Stimulated activated CD8-positive, alpha-beta memory T cell treated with anti-CD3 and anti-CD28 coated beads, Interleukin-12 subunit alpha, Interleukin-12 subunit beta, amount 100 ng/mL, for 1 hour (primary cell): ENCODE results near the gene H2AZ1.
"Not testable (repeated sequence)": the region's sequence is repeated elsewhere in the genome, so short reads cannot be mapped to it uniquely, and the experiment has no call there.

Experiments used
- DNase-seq: peaks from one replicate; pipeline ENCODE4 v3.0.0-alpha.2; 2020; ENCODE audit warnings: low read depth

H2AZ1 gene

DNA sequence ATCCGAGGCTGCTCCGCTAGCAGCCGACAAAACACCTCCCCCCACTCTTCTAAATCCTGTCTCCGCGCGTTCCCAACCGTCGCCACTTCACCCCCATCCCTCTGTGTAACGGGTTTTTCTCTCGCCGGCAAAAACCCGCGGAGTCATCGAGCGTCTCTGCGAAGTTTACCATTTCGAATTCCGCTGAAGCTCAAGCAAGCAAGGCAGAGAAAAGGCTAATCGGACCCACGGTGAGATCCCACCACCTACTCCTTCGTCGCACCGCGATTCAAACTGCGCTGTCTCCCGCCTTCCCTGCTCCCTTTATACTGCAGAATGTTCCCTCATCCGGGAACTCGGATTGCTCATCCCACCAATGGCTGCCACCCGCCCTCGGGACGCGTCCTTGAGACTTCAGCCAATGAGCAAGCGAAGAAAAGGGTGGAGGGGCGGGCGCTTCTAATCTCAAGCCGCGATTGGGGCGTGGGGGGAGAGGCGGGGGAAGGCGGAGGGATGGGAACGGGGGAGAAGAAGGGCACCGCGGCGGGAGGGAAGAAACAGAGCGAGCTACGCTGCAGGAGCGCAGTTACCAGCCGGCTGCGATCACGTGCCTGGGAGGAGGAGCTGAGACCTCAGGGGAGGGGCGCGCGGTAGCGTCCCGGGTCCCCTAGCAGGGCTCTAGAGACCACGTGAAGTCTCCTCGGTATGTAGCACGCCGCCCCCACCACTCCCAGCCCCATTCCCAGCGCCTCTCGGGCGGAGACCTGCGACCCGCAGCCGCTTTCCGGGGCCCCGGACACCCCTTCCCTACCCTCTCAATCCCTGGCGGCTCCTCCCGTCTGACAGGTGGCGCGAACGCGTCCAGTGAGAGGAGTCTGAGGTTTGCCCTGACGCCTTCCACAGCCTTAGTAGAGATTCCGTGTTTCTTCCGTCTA is at the start of gene H2AZ1:
TSS of gene H2AZ1 (minus strand) at position 277 of the 914 bp plus-strand sequence. CDS start at position 172, 105 bp downstream.
- peak; percentile 96 for DNase-seq

DNA sequence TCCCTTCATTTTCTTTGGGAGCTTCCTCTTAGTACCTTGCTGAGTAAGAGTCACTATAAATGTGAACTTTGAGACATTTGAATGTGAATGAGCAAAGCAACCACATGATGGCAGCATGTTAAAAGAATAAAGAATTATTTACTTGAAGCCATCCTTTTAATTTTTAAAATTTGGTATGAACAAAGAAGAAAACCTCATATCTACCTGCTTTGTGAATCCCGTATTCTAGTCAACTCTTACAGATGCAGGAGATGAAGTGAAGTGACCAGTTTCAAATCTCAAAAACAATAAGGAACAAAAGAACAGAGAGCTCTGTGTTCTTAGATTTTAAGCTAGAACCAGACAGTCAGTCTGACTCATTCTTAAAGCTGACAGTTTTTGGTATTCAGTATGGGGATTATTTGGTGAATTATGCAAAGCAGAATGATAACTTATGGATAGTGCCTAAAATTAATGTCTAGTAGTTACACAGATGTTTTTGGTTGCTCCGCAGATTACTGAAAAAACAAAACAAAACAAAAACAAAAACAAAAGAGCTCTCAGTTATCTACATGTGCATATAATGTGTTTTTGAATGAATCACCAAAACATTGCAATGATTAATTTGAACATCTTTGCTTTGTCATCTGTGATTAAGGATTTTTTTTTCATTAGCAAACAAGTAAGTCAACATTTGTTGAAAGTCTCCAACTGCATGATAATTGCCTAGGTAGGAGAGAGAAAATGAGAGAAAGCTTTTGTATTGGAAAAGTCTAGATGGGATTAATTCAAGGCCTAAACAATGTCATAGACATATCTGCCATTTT is 48.2 kb upstream of the H2AZ1 start:
- no peak for DNase-seq

DNA sequence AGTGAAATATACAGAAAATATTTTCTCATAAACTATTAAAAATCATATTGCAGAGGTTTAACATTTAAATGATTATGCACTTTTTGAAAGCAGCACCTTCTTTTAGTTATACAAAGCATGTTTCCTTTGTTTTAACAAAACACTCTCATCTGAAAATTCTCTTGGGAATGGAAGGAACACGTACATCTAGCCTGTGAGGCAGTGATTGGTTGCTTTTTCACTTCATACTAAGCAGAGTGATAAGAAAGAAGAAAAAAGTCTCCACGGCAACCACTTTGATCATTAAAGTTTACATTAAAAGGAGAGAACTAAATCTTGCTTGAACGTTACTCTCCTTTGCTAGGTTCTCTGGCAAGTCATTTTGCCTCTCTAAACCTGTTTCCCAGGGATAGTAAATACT is 41.7 kb upstream of the H2AZ1 start:
- no peak for DNase-seq

DNA sequence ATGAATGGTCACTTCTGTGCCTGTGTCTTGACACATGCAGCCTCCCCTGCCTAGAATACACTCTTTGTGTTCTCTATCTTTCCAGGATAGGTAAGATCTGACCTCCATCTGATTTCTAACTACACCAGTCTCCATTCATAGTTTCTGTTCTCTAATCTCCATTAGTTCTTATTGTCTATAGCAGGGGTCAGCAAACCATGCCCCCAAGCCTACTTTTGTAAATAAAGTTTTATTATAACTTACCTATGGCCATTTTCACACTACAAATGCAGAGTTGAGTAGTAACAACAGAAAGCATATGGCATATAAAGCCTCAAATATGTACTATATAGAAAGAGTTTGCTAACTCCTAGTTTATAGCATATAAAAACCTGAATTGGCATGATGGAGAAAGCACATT is 37.6 kb upstream of the H2AZ1 start:
- no peak for DNase-seq

DNA sequence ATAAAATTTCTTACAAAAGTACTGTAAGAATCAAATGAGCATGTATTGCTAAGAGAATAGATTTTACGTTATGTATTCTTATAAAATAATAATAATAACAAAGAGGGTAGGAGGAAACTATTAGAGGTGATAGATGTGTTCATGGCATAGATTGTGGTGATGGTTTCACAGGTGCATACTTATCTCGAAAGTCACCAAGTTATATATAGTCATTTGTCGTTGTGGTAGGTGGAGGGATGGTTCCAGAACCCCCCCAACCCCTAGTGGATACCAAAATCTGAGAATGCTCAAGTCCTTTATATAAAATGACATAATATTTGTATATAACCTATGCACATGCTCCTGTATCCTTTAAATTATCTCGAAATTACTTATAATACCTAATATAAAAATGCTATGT is 36.7 kb upstream of the H2AZ1 start:
- no peak for DNase-seq

DNA sequence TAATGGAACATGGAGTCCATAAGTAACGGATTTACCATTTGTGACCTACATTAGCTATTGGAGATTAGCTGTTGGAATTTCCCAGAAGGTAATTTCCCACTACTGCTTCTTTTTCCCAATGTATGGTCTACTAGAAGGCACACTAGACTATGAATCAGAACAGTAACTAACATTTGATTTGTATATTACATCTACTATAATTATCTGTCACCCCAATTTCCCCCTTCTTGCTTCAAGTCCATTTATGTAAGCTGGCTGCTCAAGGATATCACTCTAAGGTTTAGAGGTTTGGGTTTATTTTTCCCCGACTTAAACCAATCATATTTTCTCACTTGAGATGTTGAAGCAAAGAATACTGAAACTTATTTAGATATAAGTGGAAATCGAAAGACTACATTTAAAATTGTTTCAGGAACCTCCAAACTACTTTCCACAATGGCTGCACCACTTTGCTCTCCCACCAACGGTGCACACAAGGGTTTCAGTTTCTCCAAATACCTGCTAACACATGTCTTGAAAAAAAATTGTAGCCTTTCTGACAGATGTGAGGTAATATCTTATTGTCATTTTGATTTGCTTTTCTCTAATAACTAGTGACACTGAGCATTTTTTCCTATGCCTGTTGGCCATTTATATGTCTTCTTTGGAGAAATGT is 33.3 kb upstream of the H2AZ1 start:
- no peak for DNase-seq

DNA sequence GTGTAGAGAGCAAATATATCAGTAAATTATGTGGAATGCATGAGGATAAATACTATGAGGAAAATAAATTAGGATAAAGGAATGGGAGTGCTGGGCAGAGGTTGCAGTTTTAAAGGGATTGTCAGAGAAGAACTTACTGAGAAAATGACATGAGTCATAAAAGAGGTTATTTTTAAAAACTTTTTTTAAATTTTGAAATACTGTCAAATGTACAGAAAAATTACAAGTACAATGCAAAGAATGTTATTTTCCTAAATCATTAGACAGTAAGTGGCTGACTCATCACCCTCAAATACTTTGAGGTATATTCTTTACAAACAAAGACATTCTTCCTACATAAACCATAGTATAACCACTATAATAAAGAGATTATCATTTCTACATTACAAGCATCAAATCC is 29.8 kb upstream of the H2AZ1 start:
- DNase-seq, result no peak

DNA sequence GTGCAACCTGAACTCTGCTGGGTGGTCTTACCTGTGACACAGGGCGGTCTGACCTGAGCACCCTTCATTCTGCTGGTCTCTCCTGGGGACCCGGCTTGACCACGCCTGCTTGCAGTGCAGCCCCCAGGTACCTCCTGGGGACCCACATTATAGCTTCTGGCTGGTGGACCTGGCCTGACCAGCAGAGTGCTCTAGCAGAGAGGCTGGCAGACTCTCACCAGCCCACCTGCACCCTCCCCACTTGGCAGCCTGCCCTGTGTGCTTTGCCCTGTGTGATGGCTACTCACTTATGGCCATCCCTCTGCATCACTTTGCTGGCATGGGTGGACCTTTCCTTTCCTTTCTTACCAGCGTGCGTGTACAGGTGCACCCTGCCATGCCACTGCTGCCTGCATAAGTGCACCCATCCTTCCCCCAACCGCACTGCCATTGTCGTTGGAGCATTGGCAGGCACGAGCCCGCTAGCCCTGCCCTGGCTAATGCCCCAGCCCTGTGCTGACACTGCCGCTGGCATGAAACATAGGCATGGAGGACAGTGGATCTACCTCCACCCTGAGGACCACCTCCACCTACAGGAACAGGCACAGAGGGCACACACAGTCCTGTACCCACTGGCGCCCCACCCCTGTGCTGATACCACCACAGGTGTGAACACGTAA is 21.5 kb upstream of the H2AZ1 start:
- DNase-seq, result no peak

DNA sequence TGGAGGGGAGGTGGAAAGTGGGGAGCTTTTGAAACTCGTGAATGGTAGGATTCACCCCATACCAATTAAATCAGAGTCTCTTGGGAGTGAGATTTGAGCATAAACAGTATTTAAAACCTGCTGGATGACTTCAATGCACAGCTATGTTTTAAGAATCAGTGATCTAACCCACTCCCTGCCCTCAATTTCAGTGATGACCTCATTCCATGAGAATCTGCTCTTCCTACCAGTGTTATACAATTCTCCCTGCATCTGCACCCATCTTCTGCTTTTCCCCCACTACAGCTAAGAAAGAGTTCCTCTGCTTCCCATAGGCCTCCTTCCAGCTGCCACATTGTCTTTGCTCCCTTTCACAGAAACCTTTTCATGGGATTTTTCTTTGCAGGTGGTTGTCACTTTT is 18.3 kb upstream of the H2AZ1 start:
- no peak for DNase-seq

DNA sequence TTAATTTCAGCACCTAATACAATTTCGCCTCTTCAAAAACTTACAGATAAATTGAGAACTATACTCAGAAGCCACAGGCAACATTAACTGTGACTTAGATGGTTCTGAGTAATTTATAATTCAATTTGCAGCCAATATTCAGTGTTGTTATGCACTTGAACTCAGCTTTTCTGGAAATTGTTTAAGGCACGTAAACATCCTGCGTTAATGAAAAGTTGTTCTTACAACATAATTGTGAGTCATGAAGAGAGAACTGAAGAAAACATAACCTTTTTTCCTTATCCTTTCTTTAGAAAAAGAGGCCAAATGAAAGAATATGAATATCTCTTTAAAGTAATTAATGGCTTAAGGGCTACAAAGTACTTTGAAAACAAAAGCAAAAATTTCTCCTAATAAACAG is 16.6 kb upstream of the H2AZ1 start:
- no peak for DNase-seq

DNA sequence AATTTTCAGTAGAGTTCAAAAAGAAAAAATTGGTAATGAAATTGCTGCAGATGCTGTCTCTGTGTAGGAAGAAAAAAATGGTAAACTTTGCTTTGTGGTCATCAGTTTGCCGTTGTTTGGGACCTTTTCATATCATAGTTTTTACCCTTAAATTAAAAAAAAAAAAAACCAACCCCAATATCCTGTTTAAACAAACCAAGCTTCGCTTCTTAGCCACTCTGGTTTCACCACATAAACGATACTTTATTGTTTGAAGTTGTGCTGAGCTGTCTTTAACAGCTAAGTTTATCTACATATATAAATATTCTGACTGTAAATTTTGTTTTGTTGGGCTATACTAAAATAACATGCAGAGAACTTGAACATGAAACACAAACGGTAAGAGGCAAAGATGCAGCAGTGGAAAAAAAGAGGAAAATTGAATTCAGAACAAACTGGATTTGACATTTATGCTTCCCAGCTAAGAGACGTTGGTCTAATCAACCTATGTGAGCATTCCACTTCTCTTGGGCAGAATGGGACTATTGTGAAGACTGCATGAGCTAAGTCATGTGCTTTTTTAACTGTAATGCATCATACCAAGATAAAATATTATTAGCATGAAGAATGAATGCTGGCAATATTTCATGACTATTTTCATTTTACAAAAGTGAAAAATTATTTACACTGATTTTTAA is 15.7 kb upstream of the H2AZ1 start:
- no peak for DNase-seq

DNA sequence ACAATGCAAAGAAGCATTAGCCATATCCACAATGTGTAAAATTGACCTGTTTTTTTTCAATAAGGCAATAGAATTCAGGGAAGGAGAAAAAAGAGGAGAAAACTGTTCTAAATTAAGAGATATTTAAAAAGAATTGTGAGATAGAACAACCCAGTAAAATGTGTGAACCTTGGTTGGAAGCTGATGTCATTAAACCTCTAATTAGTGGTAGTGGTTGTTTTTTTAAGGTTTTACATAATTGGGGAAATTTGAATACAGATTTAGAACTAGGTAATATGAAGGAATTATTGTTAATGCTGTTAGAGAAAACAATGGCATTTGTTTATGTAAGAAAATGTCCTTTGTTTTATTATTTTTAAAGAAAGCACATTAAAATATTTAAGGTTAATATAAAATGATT is 15.1 kb upstream of the H2AZ1 start:
- no peak for DNase-seq

DNA sequence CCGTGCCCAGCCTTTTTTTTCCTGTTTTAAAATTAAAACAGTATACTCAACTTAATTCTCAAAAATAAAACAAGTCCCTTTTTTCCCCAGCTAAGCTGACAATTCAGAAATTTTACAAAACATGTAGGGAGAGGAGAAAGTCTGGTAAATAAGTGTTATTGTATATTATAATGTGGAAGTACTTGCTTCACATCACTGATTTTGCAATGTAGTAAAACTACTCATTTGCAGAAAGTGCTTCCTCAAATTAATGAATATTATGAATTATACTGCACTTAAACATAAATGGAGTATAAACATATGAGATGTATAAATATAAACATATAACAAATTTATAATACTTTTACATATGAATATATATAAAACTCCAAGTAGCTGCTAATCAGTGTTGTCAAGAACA is 11.6 kb upstream of the H2AZ1 start:
- no peak for DNase-seq

DNA sequence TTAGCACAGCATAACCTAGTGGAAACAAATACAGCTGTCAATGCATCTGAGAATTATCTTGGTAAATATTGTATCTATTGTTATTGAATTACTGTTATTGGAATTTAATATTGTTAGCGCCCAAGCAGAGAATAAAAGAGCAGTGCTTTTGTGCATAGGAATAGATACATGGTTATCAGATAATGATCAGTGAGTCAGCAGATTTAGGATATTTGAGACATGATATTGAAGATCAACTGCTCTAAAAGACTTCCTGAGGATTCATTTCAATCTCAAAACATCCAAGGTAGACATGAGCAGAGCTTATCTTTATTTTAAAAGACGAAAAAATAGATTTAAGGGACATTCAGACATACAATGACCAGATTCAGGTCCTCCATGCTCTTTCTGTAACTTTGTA is 10.6 kb upstream of the H2AZ1 start:
- DNase-seq, result no peak

DNA sequence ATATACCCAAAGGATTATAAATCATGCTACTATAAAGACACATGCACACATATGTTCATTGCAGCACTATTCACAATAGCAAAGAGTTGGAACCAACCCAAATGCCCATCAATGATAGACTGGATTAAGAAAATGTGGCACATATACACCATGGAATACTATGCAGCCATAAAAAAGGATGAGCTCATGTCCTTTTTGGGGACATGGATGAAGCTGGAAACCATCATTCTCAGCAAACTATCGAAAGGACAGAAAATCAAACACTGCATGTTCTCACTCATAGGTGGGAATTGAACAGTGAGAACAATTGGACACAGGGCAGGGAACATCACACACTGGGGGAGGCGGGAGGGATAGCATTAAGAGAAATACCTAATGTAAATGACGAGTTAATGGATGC is 8.1 kb upstream of the H2AZ1 start:
- not testable (repeated sequence) for DNase-seq

DNA sequence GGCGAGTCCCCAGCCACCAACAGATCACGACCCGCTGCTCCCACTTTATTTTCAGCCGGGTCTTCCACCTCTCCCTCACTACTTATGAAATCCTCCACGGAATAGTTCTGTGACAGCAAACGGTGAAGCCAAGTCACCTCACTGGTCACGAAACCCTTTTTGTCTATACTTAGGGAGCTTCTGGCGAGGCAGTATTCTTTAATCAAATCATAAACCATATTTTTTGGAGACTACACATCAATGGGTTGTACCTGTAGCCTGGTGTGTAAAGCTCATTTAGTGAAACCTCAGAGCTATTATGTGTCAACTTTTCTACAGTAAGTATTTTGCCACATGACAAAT is 809 bp upstream of the H2AZ1 start:
- DNase-seq, result no peak

DNA sequence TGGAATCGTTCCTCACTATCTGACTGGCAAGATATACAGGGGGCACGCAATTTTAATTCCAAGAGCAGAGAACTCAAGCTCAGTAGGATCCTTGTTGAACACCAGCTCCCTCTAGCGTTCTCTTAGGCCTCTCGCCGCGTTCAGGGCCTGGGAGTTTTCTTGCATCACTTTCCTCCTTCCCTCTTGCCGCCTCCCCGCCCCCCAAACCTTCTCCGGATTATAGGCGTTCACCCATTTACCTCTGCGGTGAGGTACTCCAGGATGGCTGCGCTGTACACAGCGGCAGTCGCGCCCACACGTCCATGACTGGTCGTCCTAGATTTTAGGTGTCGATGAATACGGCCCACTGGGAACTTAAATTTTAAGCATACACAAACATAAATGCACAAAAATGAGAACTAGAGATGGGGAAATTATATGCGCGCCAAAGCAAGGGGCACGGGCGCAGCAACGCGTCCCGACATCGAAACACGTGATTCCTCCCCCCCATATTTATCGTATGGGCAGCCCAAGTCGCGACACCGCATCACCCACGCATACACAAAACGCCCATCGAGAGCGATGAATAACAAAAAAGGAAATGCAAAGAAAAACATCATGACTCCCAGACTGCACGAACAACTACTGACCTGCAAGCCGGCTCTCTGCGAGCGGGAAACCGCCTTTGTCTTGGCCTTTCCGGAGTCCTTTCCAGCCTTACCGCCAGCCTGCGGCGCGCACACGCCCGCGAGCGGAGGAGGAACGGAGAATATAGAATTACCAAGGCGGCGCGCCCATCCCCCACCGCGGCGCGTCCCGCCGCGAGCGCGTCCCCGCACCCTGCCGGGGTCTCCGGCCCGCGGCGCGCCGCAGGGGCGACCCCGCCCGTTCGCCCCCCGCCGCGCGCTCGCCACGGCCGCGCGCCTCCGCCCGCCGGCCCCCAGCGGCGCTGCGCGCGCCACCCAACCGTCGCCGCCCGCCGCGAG is 759 bp downstream of the H2AZ1 start:
- peak; percentile 79 for DNase-seq

DNA sequence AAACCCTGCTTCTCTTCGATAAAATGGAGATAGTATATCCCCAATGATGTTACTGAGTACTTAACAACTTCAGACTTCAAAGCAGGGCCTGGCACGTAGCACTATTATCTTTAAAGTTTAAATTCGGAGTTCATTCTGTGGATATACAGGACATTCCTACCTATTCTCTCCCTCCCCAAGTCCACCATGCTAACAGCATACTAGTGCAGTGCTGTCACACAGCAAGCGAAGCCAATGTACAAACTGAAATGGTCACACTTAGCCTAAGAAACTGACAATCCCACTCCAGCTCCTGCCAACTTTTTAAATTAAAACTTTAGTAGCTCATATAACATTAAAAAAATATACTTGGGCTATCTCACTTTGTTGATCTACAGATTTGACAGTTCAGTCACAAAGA is 2.5 kb downstream of the H2AZ1 start:
- no peak for DNase-seq

DNA sequence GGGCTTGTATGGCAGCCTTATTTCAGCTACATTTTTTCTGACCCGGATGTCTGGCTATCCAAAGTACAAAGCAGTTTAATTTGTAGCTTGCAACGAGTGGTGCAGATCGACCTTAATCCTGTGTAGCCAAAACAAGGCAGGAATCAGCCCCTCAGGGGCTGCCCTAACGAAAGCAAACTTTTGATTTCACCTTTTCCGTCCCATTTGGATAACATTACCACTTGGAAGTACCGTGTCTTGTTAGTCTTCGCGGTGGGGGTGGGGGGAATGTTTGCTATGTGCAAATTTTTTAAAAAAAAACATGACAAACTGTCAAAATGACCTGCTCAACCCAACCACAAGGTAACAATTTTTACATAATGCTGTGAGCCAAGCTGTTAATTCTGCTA is 2.9 kb downstream of the H2AZ1 start:
- no peak for DNase-seq

DNA sequence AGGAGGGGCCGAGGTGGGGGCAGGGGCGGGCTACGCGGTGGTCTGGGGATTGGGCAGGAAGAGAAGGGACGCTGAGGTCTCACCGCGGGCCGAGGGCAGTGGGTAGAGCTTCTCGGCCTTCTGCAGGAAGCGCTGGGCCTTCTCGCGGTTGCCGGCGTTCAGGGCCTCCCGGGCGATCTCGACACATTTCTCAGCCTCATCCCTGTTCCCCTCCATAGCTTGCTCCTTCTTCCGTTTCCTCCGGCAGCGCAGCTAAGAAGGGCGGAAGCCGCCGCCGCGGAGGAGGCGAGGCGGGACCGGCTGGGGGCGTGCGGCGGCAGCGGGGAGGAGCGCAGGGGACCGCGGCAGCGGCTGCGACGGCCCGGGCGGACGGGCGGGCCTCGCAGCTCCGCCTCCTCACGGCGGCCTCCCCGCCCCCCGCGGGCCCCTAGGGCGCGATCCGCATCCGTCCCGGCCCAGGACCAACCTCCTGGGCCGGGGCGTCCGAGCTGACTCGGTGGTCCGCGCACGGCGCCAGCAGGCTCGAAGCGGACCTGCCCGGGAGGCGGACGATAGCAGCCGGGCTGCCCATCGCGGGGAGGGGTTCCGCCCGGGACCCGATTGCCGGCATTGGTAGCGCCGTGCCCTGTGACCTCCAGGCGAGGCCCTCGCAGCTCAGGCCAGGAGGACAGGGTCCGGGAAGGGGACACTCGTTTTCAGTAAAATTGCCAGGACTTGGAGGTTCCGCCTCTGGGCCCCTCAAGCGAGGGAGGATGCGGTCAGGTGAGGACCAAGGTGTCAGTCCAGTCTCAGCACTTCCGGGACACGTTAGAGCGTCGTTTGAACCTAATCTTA is 3.5 kb downstream of the H2AZ1 start, which contains the start of gene DNAJB14:
TSS of gene DNAJB14 (minus strand) at position 263 of the 834 bp plus-strand sequence. CDS start at position 216, 47 bp downstream.
- peak; percentile 65 for DNase-seq
